IMR-90 (cell line): Measurements from ENCODE around the gene TAOK1.

Source experiments
- CHD1 ChIP-seq: IDR thresholded peaks from 2 replicates; pipeline ENCODE4 v1.6.1; 2012; ENCODE audit warnings: low read depth, low read length, improper control_type of control experiment
- MAFK ChIP-seq: IDR thresholded peaks from 2 replicates; pipeline ENCODE4 v1.6.1; 2012; ENCODE audit warnings: low read depth, low read length, improper control_type of control experiment
- MXI1 ChIP-seq: IDR thresholded peaks from 2 replicates; pipeline ENCODE4 v1.6.1; 2012; ENCODE audit warnings: low read depth, mild to moderate bottlenecking, low read length, moderate library complexity, borderline replicate concordance
- POLR2A ChIP-seq: IDR thresholded peaks from 2 replicates; pipeline ENCODE4 v1.6.1; 2012; ENCODE audit warnings: mild to moderate bottlenecking, low read depth, low read length
- RAD21 ChIP-seq: IDR thresholded peaks from 2 replicates; pipeline ENCODE4 v1.6.1; 2012; ENCODE audit warnings: low read length, improper control_type of control experiment
- RFX5 ChIP-seq: IDR thresholded peaks from 2 replicates; pipeline ENCODE4 v1.8.0; 2012; ENCODE audit warnings: low read depth, mild to moderate bottlenecking, low read length, moderate library complexity
- TF ChIP-seq, protein P1 (sequence below): conservative IDR thresholded peaks from 2 replicates; pipeline ENCODE4 v1.5.1; 2012; ENCODE audit warnings: mild to moderate bottlenecking, low read depth, low read length, improper control_type of control experiment
- TF ChIP-seq, protein P2 (sequence below): fragments of 150-350 bp; IDR thresholded peaks from 2 replicates; pipeline ENCODE4 v1.6.1; 2017; ENCODE audit warnings: mild to moderate bottlenecking, antibody characterized with exemption, low read length, low read depth
- TF ChIP-seq, protein P3 (sequence below): fragments of 150-350 bp; IDR thresholded peaks from 2 replicates; pipeline ENCODE4 v1.6.1; 2016; ENCODE audit warnings: low read depth, mild to moderate bottlenecking, low read length, moderate library complexity, borderline replicate concordance

DNA sequence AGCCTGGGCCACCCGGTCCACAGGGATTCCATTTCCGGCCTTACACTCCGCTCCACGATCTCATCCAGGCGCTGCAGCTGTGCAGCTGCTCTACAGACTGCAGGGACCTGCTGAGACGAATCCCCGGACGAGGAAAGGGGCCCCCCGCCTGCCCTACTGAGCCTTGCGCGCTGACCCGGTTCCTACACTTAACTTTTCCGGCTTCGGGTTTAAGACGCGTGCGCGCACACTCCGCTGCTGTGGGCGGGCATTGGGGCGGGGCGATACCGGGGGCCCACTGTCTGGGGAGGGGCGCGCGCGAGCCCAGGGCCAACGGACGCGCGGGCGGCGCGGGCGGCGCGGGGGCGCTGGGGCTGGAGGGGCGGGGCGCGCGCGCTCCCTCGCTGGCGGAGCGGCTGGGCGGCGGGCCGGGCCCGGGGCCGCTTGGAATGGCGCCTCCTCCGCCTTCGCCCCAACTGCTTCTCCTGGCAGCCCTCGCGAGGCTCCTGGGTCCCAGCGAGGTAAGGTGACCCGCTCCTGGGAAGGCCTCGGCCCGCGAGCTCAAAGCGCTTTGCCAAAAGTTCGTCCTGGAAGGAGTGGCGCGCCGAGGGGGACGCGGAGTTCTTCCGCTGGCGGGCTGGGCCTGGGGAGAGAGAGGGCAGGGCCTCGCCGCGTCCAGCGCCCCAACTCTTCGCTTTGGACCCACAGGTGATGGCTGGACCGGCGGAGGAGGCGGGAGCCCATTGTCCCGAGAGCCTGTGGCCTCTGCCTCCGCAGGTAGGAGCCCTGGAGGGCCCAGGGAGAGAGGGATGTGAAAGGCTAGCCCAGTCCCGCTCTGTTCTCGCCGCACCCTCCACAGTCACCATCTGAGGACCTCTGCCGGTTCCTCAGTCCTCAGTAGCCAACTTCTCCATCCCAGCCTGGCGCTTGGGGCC lies 178.4 kb downstream of the TAOK1 start, which contains the start of gene TP53I13:
- TF ChIP-seq POLR2A (0 out of 2 replicates have a peak, but pooled peaks have one; percentile 30), RFX5 (no peak), CHD1 (0 out of 2 replicates have a peak, but pooled peaks have one; percentile 40), MAFK (no peak), RAD21 (no peak), MXI1 (no peak)
- TF ChIP-seq, protein P1, sequence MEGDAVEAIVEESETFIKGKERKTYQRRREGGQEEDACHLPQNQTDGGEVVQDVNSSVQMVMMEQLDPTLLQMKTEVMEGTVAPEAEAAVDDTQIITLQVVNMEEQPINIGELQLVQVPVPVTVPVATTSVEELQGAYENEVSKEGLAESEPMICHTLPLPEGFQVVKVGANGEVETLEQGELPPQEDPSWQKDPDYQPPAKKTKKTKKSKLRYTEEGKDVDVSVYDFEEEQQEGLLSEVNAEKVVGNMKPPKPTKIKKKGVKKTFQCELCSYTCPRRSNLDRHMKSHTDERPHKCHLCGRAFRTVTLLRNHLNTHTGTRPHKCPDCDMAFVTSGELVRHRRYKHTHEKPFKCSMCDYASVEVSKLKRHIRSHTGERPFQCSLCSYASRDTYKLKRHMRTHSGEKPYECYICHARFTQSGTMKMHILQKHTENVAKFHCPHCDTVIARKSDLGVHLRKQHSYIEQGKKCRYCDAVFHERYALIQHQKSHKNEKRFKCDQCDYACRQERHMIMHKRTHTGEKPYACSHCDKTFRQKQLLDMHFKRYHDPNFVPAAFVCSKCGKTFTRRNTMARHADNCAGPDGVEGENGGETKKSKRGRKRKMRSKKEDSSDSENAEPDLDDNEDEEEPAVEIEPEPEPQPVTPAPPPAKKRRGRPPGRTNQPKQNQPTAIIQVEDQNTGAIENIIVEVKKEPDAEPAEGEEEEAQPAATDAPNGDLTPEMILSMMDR = no peak
- TF ChIP-seq, protein P2, sequence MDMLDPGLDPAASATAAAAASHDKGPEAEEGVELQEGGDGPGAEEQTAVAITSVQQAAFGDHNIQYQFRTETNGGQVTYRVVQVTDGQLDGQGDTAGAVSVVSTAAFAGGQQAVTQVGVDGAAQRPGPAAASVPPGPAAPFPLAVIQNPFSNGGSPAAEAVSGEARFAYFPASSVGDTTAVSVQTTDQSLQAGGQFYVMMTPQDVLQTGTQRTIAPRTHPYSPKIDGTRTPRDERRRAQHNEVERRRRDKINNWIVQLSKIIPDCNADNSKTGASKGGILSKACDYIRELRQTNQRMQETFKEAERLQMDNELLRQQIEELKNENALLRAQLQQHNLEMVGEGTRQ = no peak
- TF ChIP-seq, protein P3, sequence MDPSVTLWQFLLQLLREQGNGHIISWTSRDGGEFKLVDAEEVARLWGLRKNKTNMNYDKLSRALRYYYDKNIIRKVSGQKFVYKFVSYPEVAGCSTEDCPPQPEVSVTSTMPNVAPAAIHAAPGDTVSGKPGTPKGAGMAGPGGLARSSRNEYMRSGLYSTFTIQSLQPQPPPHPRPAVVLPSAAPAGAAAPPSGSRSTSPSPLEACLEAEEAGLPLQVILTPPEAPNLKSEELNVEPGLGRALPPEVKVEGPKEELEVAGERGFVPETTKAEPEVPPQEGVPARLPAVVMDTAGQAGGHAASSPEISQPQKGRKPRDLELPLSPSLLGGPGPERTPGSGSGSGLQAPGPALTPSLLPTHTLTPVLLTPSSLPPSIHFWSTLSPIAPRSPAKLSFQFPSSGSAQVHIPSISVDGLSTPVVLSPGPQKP = no peak
